NCI-H2107 treated with DMSO at 0.1 percent for 48 hours (cell line): ENCODE measurements around the gene SRRM1.
"Not testable (repeated sequence)": the region's sequence is repeated elsewhere in the genome, so short reads cannot be mapped to it uniquely, and the experiment has no call there.

Source experiments
- DNase-seq: peaks from one replicate; lab custom pipeline; 2025; ENCODE audit not compliant: unreplicated experiment; lab: John Stamatoyannopoulos, UW

SRRM1 gene

GRCh38 chr1:24692351-24692980 is 49.4 kb downstream of the SRRM1 start:
- DNase-seq: no peak

DNA sequence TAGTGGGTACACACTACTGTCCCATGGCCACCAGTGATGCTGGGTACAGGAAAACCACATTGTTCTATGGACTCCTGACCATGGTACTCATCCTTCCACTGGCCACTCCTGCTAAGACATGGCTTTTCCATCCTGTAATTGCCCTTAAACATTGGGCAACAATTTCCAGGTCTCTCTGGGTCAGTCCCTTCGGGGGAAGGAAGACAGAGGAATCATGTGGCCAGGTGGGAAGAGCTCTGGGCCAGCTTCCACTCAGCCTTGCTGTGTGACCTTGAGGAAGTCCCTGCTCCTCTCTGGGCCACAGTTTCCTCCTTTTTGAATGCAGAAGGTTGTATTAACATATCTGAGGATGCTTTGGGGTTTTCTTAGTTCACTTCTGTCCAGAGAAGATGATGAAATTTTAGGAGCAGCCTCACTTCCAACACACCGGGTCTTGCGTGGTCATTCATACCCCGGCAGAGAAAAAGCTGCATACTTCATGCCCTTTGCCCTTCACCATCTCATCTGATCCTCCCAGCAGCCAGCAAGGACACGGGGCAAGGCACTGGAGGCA is 50.8 kb downstream of the SRRM1 start:
- no peak for DNase-seq

GRCh38 chr1:24694380-24694843 is 51.3 kb downstream of the SRRM1 start:
- peak; percentile 97 for DNase-seq

DNA sequence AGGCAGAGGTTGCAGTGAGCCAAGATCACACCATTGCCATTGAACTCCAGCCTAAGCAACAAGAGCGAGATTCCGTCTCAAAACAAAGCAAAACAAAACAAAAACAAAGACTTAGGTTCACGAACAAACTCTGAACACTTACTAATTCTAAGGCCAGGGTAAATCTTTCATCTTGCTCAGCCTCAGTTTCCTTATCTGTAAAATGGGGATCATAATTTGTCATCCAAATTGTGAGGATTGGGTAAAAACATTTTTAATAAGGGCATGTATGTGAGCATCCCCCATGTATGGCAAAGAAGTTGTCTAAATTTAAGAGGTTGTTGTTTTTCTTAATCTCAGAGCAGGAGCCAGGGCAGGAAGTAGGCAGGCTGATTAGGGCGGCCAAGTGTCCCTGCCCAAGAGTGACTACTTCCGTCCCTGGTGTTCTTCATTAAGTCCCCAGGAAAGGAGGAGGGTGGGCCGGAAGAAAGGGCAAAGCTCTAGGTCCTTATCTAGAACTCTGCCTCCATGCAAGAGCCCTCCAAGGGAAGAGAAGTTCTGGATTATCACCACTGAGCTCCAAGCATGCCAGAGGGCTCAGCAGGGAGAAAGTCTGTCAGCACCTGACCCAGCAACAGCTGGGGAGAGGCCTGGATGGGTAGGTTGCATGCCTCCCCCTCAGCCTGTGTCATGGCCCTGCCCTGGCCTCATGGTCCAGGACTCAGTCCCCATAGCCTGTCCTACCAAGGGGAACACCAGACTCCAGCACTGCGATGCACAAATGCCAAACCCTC is 52.3 kb downstream of the SRRM1 start:
- DNase-seq: no peak

DNA sequence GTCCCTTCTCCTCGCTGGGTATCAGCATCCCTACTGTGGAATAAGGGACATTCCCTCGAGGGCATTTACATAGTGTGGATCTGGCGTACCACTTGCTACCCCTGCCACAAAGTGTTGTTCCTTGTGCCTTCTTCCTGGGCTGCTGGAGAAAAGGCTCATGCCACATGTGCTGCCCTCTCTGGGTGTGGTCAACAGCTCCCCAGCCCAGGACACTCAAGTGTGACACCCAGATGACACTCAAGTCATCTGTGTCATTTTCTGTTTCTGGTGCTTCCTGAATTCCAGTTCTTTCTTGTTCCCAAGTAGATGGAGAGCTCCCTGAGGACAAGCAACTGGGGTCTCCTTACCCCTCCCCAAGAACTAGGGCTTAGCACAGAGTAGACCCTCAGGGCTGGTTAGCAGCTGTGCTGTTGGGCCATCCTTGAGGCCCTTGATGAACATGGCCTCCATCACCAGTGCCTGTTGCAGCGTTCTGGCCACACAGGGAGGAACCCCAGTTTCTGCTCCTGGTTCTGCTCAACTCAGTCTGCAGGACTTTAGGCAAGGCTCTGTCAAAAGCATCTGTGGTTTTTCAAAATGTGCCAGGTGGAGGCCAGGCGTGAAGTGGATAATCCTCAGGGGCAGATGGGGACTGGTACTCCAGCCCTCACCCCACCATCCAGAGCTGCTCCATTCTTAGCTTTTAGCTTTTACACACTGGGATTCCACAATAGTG is 53.1 kb downstream of the SRRM1 start:
- DNase-seq: peak; percentile 76

GRCh38 chr1:24696756-24697330 is 53.7 kb downstream of the SRRM1 start:
- DNase-seq: no peak

- DNase-seq: not testable (repeated sequence)
These were observed 54.4 kb downstream of the SRRM1 start for GRCh38 chr1:24697453-24698001.

- not testable (repeated sequence) for DNase-seq
These were observed 55.2 kb downstream of the SRRM1 start for GRCh38 chr1:24698326-24698725.

- peak; percentile 36 for DNase-seq
These were observed 56.5 kb downstream of the SRRM1 start for GRCh38 chr1:24699628-24700027.

- DNase-seq: peak; percentile 91
These were observed 59.6 kb downstream of the SRRM1 start for GRCh38 chr1:24702511-24703293.

DNA sequence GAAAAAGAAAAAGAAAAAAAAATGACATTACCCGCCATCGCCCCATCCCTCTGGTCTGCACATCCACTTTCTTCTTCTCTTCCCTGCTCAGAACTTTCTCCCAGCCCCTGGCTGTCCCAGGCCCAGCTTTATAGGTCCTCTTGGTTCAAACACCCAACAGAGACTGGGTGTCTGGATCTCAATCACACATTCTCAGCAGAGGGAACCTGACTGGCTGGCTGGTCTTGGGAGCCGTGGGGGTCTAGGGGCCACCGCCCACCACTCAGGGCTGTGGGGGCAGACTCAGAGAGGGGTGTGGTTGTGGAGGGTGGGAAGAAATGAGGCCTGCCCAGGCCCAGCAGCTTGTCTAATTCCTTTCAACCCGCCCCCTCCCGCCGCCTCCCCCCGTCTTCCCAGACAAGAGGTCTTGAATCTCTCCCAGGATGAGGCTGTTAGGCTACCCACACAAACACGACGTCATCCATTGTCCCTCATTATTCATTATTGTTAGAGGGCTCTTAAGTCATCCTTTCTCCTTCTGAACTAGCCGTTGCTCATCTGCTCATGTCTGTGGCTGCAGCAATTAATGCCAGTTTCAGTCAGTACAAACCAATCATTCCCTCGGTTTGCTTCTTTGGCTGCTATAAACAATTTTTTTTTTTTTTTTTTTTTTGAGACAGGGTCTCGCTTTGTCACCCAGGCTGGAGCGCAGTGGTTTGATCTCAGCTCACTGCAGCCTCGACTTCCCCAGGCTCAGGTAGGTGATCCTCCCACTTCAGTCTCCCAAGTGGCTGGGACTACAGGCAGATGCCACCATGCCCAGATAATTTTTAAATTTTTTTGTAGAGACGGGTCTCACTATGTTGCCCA is 61.5 kb downstream of the SRRM1 start:
- DNase-seq: peak; percentile 92

DNA sequence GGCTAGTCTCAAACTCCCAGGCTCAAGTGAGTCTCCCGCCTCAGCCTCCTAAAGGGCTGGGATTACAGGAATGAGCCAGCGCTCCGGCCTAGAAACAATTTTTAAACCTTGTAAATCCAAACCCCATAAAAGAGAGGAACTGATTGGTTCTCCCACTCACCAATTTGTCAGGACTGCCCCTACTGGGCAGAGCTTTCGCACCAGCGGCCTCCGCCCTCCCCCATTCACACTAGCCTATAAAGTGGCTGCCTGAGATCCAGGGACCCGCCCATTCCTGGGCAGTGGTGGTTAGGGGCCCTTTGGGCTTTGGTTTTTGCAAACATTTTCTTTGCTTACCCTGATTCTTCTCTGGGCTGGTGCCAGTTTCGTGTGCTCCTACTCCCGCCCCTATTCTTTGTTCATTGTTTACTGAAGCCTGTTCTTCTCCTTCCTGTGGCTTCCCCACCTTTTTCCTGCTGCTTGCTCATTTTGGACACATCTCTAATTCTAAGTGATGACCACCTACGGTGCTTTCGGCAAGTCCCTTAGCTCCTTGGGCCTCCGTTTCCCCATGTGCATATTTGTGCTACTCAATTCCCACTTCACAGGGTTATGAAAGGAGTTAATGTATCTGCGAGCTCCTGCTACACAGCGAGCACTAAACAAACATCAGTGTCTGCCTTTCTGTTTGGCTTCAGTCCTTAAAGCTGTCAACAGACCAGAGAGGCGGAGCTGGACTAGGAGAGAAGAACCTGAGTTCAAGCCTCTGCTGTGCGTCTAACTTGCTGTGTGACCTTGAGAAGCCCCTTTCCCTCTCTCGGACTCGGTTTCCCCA is 62.4 kb downstream of the SRRM1 start:
- DNase-seq: peak; percentile 98

DNA sequence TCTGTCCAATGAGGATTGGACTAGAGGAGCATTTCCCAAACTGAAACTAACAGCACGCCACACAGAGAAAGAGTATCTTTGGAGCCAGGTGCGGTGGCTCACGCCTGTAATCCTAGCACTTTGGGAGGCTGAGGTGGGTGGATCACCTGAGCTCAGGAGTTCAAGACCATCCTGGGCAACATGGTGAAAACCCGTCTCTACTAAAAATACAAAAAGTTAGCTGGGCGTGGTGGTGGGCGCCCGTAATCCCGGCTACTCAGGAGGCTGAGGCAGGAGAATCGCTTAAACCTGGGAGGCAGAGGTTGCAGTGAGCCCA is 62.9 kb downstream of the SRRM1 start:
- DNase-seq: not testable (repeated sequence)

- DNase-seq: no peak
These were observed 64.6 kb downstream of the SRRM1 start for GRCh38 chr1:24707687-24708086.

- no peak for DNase-seq
These were observed 65.8 kb downstream of the SRRM1 start for GRCh38 chr1:24708938-24709337.

DNA sequence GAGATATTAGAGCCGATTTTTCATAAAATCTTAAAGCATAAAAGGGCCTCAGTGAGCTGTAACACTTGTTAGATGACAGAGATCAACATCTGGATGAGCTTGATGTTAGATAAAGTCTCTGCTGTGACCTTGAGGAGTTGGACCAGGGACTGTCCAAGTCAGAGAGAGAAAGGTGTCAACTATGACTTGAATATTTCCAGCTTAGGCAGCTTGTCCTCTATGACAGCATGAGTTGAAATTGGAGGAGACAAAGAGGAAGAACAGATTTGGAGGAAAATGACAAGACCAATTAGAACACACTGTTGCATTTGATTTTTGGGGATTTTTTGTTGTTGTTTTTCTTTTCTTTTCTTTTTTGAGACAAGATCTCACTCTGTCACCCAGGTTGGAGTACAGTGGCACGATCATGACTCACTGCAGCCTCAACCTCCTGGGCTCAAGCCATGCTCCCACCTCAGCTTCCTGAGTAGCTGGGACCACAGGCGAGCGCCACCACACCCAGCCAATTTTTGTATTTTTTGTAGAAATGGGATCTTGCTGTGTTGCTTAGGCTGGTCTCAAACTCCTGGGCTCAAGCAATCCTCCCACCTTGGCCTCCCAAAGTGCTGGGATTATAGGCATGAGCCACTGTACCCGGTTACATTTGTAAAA is 66.8 kb downstream of the SRRM1 start:
- DNase-seq: no peak

- no peak for DNase-seq
These were observed 68.2 kb downstream of the SRRM1 start for GRCh38 chr1:24711329-24711728.

GRCh38 chr1:24713176-24713575 is 70.1 kb downstream of the SRRM1 start:
- no peak for DNase-seq
